ENCODE measurements around the gene KIT.

KIT gene

DNA sequence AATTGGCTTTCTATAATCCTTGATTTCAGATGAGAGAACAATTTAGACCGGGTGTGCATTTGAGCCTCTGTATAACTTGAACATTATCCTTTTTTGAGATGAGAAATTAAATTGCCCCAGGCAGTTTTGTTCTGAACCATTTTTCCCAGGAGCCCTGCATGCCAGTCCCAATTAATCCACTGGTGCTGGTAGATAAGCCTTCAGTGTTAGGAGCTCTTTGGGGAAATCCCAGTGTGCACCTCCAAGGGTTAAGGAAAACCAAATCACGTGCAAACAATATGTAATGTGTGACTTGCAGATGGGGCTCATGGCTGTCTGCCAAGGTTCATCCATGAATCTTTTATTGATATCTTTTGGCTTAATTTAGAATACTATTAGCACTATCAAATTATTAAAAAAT lies 43.2 kb downstream of the KIT start:
- no peak overlapping the region for H3K4me3 ChIP-seq (ENCODE audit: low read depth, low read length)
- H3K4me1 ChIP-seq = no peaks in the 10 kb centered on the region
- no peak overlapping the region for H3K27ac ChIP-seq
- no peaks in the 10 kb centered on the region for H3K36me3 ChIP-seq (ENCODE audit: control insufficient read depth, insufficient read depth, low read length)
- H3K9ac ChIP-seq = no peak overlapping the region
- no peaks in the 10 kb centered on the region for H3K27me3 ChIP-seq (ENCODE audit: control insufficient read depth, insufficient read depth, low read length)
- H2AFZ ChIP-seq = no peak overlapping the region
- H3K79me2 ChIP-seq = no peaks in the 10 kb centered on the region
- no peaks in the 10 kb centered on the region for H3K9me3 ChIP-seq (ENCODE audit: control insufficient read depth, low read length)
- no peak overlapping the region for H3K4me2 ChIP-seq (ENCODE audit: low read length)
- no peak for TF ChIP-seq CTCF (IDR thresholded peaks at IDR 0.05)

- no peak overlapping the region for H3K27ac ChIP-seq
- no peaks in the 10 kb centered on the region for H3K79me2 ChIP-seq
- no peaks in the 10 kb centered on the region for H3K27me3 ChIP-seq (ENCODE audit: control insufficient read depth, insufficient read depth, low read length)
- no peak overlapping the region for H3K9ac ChIP-seq
- H3K4me3 ChIP-seq (ENCODE audit: low read depth, low read length) = no peak overlapping the region
- H3K4me2 ChIP-seq (ENCODE audit: low read length) = no peak overlapping the region
- no peak for TF ChIP-seq CTCF (IDR thresholded peaks at IDR 0.05)
- H3K4me1 ChIP-seq = no peaks in the 10 kb centered on the region
- no peak overlapping the region for H2AFZ ChIP-seq
- no peaks in the 10 kb centered on the region for H3K36me3 ChIP-seq (ENCODE audit: control insufficient read depth, insufficient read depth, low read length)
- no peaks in the 10 kb centered on the region for H3K9me3 ChIP-seq (ENCODE audit: control insufficient read depth, low read length)
Measured at GRCh38 chr4:54703182-54703581, 45.4 kb downstream of the KIT start.

- Histone ChIP-seq H3K27ac (no peak overlapping the region), H3K4me2 (ENCODE audit: low read length) (no peak overlapping the region), H3K4me1 (no peaks in the 10 kb centered on the region), H3K9ac (no peak overlapping the region), H3K4me3 (ENCODE audit: low read depth, low read length) (no peak overlapping the region), H3K9me3 (ENCODE audit: control insufficient read depth, low read length) (no peaks in the 10 kb centered on the region), H3K36me3 (ENCODE audit: control insufficient read depth, insufficient read depth, low read length) (no peaks in the 10 kb centered on the region), H3K27me3 (ENCODE audit: control insufficient read depth, insufficient read depth, low read length) (no peaks in the 10 kb centered on the region), H2AFZ (no peak overlapping the region), H3K79me2 (no peaks in the 10 kb centered on the region)
- no peak for TF ChIP-seq CTCF (IDR thresholded peaks at IDR 0.05)
Measured at GRCh38 chr4:54707406-54707805, 49.6 kb downstream of the KIT start.

DNA sequence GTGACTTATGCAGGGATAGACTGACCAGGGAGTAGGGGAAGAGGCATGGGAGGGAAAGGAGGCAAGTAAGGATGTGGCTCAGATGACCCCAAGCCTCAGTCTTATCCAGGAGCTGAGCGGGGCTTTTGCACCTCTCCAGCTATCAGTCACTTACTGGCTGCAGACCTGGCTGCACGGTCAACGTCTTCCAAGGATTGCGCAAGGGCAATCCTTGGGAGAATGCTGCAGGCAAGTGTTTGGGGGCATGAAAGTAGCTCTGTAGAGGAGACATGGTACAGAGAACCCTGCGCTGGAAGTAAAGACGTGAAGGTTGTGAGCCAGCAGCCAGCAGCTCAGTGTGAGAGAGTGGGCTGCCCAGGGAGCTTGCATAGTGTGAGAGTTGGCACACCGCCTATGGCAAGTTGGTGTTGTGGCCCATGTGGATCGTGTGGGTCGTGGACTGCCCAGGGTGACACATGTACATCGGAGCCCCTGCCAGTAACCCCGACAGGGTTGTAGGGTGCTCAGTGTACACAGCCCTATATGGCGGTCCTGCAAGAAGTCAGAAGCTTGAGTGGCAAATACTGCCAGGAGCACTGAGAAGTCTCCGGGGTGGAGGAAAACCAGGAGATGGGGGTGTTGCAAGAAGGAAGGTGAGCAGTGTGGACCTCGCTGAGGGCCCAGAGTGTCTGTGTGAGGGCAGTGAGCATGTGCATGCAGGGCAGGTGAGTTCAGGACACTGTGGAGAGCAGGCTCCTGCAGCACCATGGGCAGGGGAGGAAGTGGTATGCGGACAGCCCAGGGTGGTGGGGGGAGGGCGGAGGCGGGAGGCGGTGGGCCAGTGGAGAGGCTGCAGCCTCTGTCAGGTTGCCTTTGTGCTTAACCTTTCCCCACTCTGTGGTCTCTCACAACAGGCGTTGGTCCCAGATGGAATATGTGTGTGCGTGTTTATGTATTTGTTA lies 50.9 kb downstream of the KIT start:
- Histone ChIP-seq H3K4me1 (no peaks in the 10 kb centered on the region), H3K9me3 (ENCODE audit: control insufficient read depth, low read length) (no peaks in the 10 kb centered on the region), H3K4me2 (ENCODE audit: low read length) (no peak overlapping the region), H3K9ac (no peak overlapping the region), H2AFZ (no peak overlapping the region), H3K27ac (no peak overlapping the region), H3K27me3 (ENCODE audit: control insufficient read depth, insufficient read depth, low read length) (no peaks in the 10 kb centered on the region), H3K36me3 (ENCODE audit: control insufficient read depth, insufficient read depth, low read length) (no peaks in the 10 kb centered on the region), H3K79me2 (no peaks in the 10 kb centered on the region), H3K4me3 (ENCODE audit: low read depth, low read length) (no peak overlapping the region)
- TF ChIP-seq CTCF (IDR thresholded peaks at IDR 0.05) = no peak

GRCh38 chr4:54709400-54709799 lies 51.6 kb downstream of the KIT start:
- TF ChIP-seq CTCF (IDR thresholded peaks at IDR 0.05) = no peak
- H3K9ac ChIP-seq = no peak overlapping the region
- no peaks in the 10 kb centered on the region for H3K27me3 ChIP-seq (ENCODE audit: control insufficient read depth, insufficient read depth, low read length)

More at GRCh38 chr4:54709400-54709799, 51.6 kb downstream of the KIT start:
- Histone ChIP-seq H3K4me1 (no peaks in the 10 kb centered on the region), H3K4me2 (ENCODE audit: low read length) (no peak overlapping the region), H3K4me3 (ENCODE audit: low read depth, low read length) (no peak overlapping the region), H3K27ac (no peak overlapping the region), H3K9me3 (ENCODE audit: control insufficient read depth, low read length) (no peaks in the 10 kb centered on the region), H3K36me3 (ENCODE audit: control insufficient read depth, insufficient read depth, low read length) (no peaks in the 10 kb centered on the region), H2AFZ (no peak overlapping the region), H3K79me2 (no peaks in the 10 kb centered on the region)

Measured in parathyroid adenoma (tissue), 2 donors.